ENCODE results near the gene CENPL.

DNA sequence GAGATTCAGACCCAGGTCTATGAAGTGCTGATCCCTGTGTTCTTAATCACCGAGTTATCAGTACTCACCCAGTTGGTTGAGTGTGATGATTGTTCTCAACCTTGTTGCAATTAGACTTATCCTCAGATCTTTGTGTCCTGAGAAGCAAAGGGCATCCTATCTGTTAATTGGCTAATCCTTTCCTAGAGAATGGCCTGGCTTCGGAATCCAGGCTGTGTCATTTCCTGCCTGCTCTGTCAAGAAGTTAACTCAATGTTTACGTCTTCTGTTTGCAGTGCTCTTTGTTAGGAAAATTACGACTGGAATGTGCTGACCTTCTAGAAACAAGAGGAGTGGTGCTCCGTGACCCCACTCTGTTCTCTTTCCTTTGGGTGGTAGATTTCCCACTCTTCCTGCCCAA lies 28.4 kb upstream of the CENPL start:
- TF ChIP-seq, protein P1, sequence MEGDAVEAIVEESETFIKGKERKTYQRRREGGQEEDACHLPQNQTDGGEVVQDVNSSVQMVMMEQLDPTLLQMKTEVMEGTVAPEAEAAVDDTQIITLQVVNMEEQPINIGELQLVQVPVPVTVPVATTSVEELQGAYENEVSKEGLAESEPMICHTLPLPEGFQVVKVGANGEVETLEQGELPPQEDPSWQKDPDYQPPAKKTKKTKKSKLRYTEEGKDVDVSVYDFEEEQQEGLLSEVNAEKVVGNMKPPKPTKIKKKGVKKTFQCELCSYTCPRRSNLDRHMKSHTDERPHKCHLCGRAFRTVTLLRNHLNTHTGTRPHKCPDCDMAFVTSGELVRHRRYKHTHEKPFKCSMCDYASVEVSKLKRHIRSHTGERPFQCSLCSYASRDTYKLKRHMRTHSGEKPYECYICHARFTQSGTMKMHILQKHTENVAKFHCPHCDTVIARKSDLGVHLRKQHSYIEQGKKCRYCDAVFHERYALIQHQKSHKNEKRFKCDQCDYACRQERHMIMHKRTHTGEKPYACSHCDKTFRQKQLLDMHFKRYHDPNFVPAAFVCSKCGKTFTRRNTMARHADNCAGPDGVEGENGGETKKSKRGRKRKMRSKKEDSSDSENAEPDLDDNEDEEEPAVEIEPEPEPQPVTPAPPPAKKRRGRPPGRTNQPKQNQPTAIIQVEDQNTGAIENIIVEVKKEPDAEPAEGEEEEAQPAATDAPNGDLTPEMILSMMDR (IDR thresholded peaks at IDR 0.05 in 2 of 3, conservative IDR thresholded peaks at IDR 0.05 in 1 of 3; ENCODE audit: control insufficient read depth in 2 of 3, extremely low read depth in 1 of 3, insufficient read depth in 1 of 3, low read depth in 3 of 3, low read length in 3 of 3) = no peak
- TF ChIP-seq POLR2AphosphoS5 (IDR thresholded peaks at IDR 0.05; ENCODE audit: low read length) (no peak), RELB (IDR thresholded peaks at IDR 0.05; ENCODE audit: low read depth) (no peak), NRF1 (conservative IDR thresholded peaks at IDR 0.05; ENCODE audit: low read depth, low read length) (no peak), ZNF217 (IDR thresholded peaks at IDR 0.05) (no peak)
- TF ChIP-seq, protein P2, sequence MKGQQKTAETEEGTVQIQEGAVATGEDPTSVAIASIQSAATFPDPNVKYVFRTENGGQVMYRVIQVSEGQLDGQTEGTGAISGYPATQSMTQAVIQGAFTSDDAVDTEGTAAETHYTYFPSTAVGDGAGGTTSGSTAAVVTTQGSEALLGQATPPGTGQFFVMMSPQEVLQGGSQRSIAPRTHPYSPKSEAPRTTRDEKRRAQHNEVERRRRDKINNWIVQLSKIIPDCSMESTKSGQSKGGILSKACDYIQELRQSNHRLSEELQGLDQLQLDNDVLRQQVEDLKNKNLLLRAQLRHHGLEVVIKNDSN (IDR thresholded peaks at IDR 0.05; ENCODE audit: borderline replicate concordance, extremely low read length, insufficient read depth, low read depth, low read length) = no peak

Measured in GM12878 (cell line).